Neural cell (in vitro differentiated cells): ENCODE results near the gene SIGLEC12.

Source experiments
- EP300 ChIP-seq: fragments of 450-650 bp; conservative IDR thresholded peaks from 2 replicates; pipeline ENCODE4 v1.6.1; 2014; ENCODE audit warnings: antibody characterized with exemption, mild to moderate bottlenecking, moderate library complexity; ENCODE audit not compliant: poor library complexity, severe bottlenecking
- EZH2 ChIP-seq: fragments of 200-600, 300-800 bp; shearing (Covaris generic), sonication (generic); IDR thresholded peaks from 2 replicates; pipeline ENCODE4 v1.6.1; 2014; ENCODE audit warnings: antibody characterized with exemption, low read length, borderline replicate concordance, mild to moderate bottlenecking; ENCODE audit not compliant: insufficient read depth, poor library complexity, severe bottlenecking
- MXI1 ChIP-seq: fragments of 450-650 bp; conservative IDR thresholded peaks from 2 replicates; pipeline ENCODE4 v1.6.1; 2014; ENCODE audit warnings: antibody characterized with exemption, mild to moderate bottlenecking; ENCODE audit not compliant: poor library complexity, severe bottlenecking
- POLR2AphosphoS5 ChIP-seq: IDR thresholded peaks from 2 replicates; pipeline ENCODE4 v1.6.1; 2012
- SMC3 ChIP-seq: fragments of 450-650 bp; conservative IDR thresholded peaks from 2 replicates; pipeline ENCODE4 v1.6.1; 2014; ENCODE audit warnings: antibody characterized with exemption, mild to moderate bottlenecking, moderate library complexity; ENCODE audit not compliant: poor library complexity
- TF ChIP-seq, protein P1 (sequence below): fragments of 450-650 bp; IDR thresholded peaks from 2 replicates; pipeline ENCODE4 v1.5.1; 2014; ENCODE audit warnings: antibody characterized with exemption, mild to moderate bottlenecking, moderate library complexity; ENCODE audit not compliant: poor library complexity, severe bottlenecking
- TF ChIP-seq, protein P2 (sequence below): IDR thresholded peaks from 2 replicates; pipeline ENCODE4 v1.6.1; 2012; ENCODE audit warnings: borderline replicate concordance

DNA sequence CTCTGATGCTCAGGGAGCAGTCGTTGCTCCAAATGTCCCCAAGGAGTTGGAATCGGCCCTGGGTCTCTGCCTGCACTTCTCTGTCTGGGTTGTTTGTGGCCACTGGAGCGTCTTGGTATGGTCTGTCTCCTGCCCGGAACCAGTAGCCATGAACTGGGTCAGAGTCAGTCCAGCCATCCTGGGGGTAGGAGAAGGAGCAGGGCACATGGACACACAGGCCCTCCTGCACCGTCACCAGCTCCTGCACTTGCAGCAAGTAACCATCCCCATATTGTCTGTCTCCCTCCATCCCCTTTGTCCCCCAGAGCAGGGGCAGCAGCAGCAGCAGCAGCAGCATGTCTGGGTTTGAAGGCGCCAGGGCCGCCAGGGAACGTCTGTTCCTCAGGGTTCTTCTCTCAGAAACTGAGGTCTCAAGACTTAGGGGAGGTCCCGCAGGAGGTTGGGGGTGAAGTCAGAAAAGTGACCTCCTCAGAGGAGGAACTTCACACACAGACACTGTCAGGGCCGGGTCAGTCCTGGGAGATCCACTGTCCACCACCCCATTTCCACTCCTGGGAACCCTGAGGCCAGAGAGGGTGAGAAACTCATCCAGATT lies 43.5 kb downstream of the SIGLEC12 start, which contains the start of gene SIGLEC8:
- TF ChIP-seq MXI1 = no peak
- TF ChIP-seq, protein P1, sequence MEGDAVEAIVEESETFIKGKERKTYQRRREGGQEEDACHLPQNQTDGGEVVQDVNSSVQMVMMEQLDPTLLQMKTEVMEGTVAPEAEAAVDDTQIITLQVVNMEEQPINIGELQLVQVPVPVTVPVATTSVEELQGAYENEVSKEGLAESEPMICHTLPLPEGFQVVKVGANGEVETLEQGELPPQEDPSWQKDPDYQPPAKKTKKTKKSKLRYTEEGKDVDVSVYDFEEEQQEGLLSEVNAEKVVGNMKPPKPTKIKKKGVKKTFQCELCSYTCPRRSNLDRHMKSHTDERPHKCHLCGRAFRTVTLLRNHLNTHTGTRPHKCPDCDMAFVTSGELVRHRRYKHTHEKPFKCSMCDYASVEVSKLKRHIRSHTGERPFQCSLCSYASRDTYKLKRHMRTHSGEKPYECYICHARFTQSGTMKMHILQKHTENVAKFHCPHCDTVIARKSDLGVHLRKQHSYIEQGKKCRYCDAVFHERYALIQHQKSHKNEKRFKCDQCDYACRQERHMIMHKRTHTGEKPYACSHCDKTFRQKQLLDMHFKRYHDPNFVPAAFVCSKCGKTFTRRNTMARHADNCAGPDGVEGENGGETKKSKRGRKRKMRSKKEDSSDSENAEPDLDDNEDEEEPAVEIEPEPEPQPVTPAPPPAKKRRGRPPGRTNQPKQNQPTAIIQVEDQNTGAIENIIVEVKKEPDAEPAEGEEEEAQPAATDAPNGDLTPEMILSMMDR = no peak
- no peak for TF ChIP-seq SMC3
- no peak for TF ChIP-seq EZH2
- no peak for TF ChIP-seq POLR2AphosphoS5
- no peak for TF ChIP-seq EP300
- TF ChIP-seq, protein P2, sequence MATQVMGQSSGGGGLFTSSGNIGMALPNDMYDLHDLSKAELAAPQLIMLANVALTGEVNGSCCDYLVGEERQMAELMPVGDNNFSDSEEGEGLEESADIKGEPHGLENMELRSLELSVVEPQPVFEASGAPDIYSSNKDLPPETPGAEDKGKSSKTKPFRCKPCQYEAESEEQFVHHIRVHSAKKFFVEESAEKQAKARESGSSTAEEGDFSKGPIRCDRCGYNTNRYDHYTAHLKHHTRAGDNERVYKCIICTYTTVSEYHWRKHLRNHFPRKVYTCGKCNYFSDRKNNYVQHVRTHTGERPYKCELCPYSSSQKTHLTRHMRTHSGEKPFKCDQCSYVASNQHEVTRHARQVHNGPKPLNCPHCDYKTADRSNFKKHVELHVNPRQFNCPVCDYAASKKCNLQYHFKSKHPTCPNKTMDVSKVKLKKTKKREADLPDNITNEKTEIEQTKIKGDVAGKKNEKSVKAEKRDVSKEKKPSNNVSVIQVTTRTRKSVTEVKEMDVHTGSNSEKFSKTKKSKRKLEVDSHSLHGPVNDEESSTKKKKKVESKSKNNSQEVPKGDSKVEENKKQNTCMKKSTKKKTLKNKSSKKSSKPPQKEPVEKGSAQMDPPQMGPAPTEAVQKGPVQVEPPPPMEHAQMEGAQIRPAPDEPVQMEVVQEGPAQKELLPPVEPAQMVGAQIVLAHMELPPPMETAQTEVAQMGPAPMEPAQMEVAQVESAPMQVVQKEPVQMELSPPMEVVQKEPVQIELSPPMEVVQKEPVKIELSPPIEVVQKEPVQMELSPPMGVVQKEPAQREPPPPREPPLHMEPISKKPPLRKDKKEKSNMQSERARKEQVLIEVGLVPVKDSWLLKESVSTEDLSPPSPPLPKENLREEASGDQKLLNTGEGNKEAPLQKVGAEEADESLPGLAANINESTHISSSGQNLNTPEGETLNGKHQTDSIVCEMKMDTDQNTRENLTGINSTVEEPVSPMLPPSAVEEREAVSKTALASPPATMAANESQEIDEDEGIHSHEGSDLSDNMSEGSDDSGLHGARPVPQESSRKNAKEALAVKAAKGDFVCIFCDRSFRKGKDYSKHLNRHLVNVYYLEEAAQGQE = no peak
